KMS-11 (cell line): ENCODE data around the gene ADISSP.

Experiments
- H2AFZ ChIP-seq: fragments of 200-600 bp; sonication (generic); 2 replicates; pipeline ENCODE4 v1.6.1; 2016; ENCODE audit warnings: antibody characterized with exemption, mixed run types, low read depth
- H3K27ac ChIP-seq: fragments of 200-600 bp; sonication (generic); 2 replicates; pipeline ENCODE4 v1.6.1; 2016; ENCODE audit warnings: mild to moderate bottlenecking, mixed run types
- H3K27me3 ChIP-seq: fragments of 200-600 bp; sonication (generic); 2 replicates; pipeline ENCODE4 v1.6.1; 2017; ENCODE audit warnings: mild to moderate bottlenecking, low read depth, mixed run types, moderate library complexity; ENCODE audit not compliant: insufficient read depth
- H3K36me3 ChIP-seq: fragments of 200-600 bp; sonication (generic); 2 replicates; pipeline ENCODE4 v1.6.1; 2017; ENCODE audit warnings: mild to moderate bottlenecking, mixed run types; ENCODE audit not compliant: insufficient read depth
- H3K4me1 ChIP-seq: fragments of 200-600 bp; sonication (generic); 2 replicates; pipeline ENCODE4 v1.6.1; 2016; ENCODE audit warnings: mild to moderate bottlenecking, low read depth, mixed run types; ENCODE audit not compliant: poor library complexity, severe bottlenecking
- H3K4me2 ChIP-seq: fragments of 200-600 bp; sonication (generic); 2 replicates; pipeline ENCODE4 v1.7.0; 2016; ENCODE audit warnings: mild to moderate bottlenecking, mixed run types
- H3K4me3 ChIP-seq: fragments of 200-600 bp; sonication (generic); IDR thresholded peaks from 2 replicates; pipeline ENCODE4 v1.6.1; 2017; ENCODE audit warnings: low read depth, low read length, mixed read lengths; ENCODE audit not compliant: insufficient read depth
- H3K79me2 ChIP-seq: fragments of 200-600 bp; sonication (generic); 2 replicates; pipeline ENCODE4 v1.6.1; 2016; ENCODE audit warnings: low read depth, mixed run types; ENCODE audit not compliant: insufficient read depth
- H3K9ac ChIP-seq: fragments of 200-600 bp; sonication (generic); 2 replicates; pipeline ENCODE4 v1.6.1; 2016; ENCODE audit warnings: mild to moderate bottlenecking, mixed run types
- H4K20me1 ChIP-seq: fragments of 200-600 bp; sonication (generic); 2 replicates; pipeline ENCODE4 v1.6.1; 2016; ENCODE audit warnings: mild to moderate bottlenecking, mixed run types; ENCODE audit not compliant: insufficient read depth
- CTCF ChIP-seq: fragments of 200-600 bp; sonication (generic); conservative IDR thresholded peaks from 2 replicates; pipeline ENCODE4 v1.6.1; 2017; ENCODE audit warnings: low read depth, mild to moderate bottlenecking, antibody characterized with exemption, low read length, moderate library complexity, mixed read lengths

ADISSP gene

DNA sequence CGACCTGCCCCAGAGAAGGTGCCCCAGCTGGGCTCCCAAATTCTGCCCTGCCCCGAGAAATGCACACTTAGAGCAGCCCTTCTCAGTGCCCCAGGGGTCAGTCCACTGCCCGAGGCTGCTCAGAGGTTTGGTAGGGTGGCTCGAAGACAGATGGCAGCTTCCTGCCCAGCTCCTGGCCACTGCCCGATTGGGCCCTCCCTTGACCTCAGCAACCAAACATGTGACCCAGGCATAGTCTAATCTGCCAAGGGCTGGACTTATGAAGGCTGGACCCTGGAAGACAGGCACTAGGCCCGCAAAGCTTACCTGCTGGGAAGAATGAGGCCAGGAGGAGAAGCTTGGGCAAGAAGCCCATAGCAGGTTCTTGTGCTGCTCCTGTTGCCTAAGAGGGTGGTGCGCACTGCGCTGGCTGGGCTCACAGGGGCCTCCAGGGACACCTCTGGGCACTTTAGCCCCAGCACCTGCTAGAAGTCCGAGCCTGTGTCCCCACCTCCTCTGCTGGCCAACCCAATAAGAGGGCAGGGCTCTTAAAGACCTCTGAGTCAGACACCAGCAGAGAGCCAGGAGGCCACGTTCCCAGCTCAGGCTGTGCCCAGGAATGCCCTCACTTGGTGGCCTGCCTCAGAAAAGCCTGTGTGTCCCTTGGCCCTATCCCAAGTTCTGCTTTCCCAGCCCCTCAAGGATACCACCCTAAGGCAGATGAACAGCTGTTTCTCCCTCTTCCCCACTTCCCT lies 60.6 kb downstream of the ADISSP start:
- Histone ChIP-seq H3K4me2 (no peak overlapping the region), H3K27me3 (no peaks in the 10 kb centered on the region), H3K36me3 (no peaks in the 10 kb centered on the region), H2AFZ (no peak overlapping the region), H4K20me1 (no peaks in the 10 kb centered on the region), H3K4me3 (no peak overlapping the region), H3K79me2 (no peaks in the 10 kb centered on the region), H3K27ac (no peak overlapping the region), H3K4me1 (no peaks in the 10 kb centered on the region), H3K9ac (no peak overlapping the region)
- TF ChIP-seq CTCF: no peak

GRCh38 chr20:3705970-3706739 lies 61.4 kb downstream of the ADISSP start:
- H3K4me1 ChIP-seq: no peaks in the 10 kb centered on the region
- H3K27me3 ChIP-seq: no peaks in the 10 kb centered on the region
- H2AFZ ChIP-seq: no peak overlapping the region
- no peaks in the 10 kb centered on the region for H3K36me3 ChIP-seq
- no peak overlapping the region for H3K9ac ChIP-seq
- no peaks in the 10 kb centered on the region for H3K79me2 ChIP-seq
- no peaks in the 10 kb centered on the region for H4K20me1 ChIP-seq
- TF ChIP-seq CTCF: no peak
- no peak overlapping the region for H3K4me3 ChIP-seq
- no peak overlapping the region for H3K27ac ChIP-seq
- no peak overlapping the region for H3K4me2 ChIP-seq

DNA sequence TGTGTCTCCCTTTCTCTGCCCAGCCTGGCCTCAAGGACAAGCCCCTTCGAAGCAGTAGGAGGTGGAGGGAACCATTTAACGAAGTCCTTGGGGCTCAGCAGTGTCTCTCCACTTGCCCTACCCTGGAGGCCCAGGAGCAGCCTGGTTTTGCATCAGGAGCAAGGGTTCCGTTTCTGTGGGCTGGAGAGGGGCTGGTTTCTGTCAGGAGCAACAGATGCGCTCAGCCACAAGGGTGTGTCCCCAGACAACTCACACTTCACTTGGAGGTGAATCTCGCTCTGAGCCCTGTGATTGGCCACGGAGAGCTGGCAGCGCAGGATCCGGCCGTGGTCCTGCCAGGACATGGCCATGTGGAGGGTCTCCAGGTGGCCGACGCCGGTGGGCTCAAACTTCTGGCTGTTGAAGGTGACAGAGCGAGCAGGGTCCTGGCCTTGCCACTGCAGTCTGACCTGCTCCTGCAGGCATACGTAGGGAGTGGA lies 62.0 kb downstream of the ADISSP start:
- Histone ChIP-seq H3K27me3 (no peaks in the 10 kb centered on the region), H3K4me2 (no peak overlapping the region), H3K4me3 (no peak overlapping the region), H3K4me1 (no peaks in the 10 kb centered on the region), H4K20me1 (no peaks in the 10 kb centered on the region), H3K9ac (no peak overlapping the region), H3K27ac (no peak overlapping the region), H2AFZ (no peak overlapping the region), H3K79me2 (no peaks in the 10 kb centered on the region), H3K36me3 (no peaks in the 10 kb centered on the region)
- TF ChIP-seq CTCF: no peak

DNA sequence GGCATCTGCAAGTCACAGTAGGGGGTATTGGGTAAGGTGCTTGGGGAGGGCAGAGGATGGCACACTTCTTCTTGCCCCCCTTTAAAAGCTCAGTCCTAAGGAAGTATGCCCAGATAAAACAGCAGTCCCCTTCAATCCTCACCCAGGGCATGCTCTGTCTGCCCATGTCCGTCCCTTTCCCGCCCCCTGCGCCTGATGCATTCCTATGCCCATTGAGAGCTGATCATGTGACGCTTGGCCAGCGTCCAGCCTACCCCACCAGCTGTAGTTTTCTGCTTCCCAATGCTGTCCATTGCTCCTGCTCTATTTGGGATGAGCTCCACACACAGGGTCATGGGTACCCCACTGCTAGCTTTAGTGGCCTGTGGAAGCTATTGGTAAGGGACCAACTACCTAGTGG lies 63.5 kb downstream of the ADISSP start:
- Histone ChIP-seq H3K36me3 (no peaks in the 10 kb centered on the region), H3K27me3 (no peaks in the 10 kb centered on the region), H3K4me1 (no peaks in the 10 kb centered on the region), H4K20me1 (no peaks in the 10 kb centered on the region), H3K79me2 (no peaks in the 10 kb centered on the region), H3K9ac (no peak overlapping the region), H3K27ac (no peak overlapping the region), H2AFZ (no peak overlapping the region), H3K4me2 (no peak overlapping the region), H3K4me3 (no peak overlapping the region)
- no peak for TF ChIP-seq CTCF
